GM08714 (cell line): ENCODE results near the gene EID2.
A peak's percentile ranks its signal among the peaks of the same experiment; 100 is the strongest.

Source experiments
- H3K4me3 ChIP-seq: fragments of 200-500 bp; sonication (Bioruptor generic); 2 replicates; pipeline ENCODE4 v1.5.1; 2014; ENCODE audit warnings: mild to moderate bottlenecking, low read length, inconsistent platforms
- ZNF274 ChIP-seq: IDR thresholded peaks from 2 replicates; pipeline ENCODE4 v1.6.1; 2012; ENCODE audit warnings: mild to moderate bottlenecking, low read depth, low read length

The EID2 gene

DNA sequence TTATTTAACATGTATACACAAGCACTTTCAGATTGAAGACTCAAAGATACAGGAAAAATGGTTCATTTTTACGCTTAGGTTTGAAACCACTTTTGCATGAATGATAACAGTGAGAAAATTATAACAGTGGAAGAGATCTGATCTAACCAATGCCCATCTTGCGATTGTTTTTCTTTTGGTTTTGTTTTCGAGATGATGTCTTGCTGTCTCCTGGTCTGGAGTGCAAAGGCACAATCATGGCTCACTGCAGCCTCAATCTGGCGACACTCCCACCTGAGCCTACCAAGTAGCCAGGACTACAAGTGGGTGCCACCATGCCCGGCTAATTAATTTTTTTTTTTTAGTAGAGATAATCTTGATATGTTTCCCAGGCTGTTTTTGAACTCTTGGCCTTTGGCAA, 10.2 kb upstream of the EID2 start:
- no peak for TF ChIP-seq ZNF274

DNA sequence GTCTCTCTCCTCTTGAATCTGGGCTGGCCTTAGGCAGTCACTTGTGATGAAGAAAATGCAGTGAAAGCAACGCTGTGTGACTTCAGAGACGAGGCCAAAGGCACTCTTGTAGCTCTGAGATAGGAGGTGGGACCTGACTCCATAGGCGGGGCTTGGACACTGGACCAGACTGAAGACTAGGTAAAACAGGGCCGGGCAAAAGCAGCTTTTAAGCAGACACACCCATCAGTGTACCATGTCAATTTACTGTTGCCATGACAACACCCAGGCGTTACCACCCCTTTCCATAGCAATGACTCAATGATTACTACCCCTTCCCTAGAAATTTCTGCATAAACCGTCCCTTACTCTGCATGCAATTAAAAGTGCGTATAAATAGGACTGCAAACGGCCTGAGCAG, 6.6 kb upstream of the EID2 start:
- no peak overlapping the region for H3K4me3 ChIP-seq
- TF ChIP-seq ZNF274: no peak

More for the DNA sequence above, 10.2 kb upstream of the EID2 start:
- H3K4me3 ChIP-seq: no peak overlapping the region

DNA sequence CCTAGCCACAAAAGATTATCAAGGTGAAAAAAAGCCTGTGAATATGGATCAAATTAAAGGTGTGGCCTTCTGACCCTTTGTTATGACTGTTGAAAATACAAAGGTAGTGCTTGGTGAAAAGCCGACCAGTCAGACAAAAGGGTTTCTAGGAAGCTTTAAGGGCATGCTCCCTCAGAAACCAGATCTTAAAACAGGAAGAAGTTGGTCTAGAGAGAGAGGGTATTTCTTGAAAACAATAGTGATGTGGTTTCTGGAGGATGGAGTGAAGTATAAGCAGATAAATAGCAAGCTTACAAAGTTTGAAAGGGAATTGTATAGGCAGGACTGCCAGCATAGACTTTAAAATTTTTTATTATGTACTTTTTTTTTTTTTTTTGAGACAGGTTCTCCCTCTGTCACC, 5.0 kb upstream of the EID2 start:
- H3K4me3 ChIP-seq: no peak overlapping the region
- no peak for TF ChIP-seq ZNF274

DNA sequence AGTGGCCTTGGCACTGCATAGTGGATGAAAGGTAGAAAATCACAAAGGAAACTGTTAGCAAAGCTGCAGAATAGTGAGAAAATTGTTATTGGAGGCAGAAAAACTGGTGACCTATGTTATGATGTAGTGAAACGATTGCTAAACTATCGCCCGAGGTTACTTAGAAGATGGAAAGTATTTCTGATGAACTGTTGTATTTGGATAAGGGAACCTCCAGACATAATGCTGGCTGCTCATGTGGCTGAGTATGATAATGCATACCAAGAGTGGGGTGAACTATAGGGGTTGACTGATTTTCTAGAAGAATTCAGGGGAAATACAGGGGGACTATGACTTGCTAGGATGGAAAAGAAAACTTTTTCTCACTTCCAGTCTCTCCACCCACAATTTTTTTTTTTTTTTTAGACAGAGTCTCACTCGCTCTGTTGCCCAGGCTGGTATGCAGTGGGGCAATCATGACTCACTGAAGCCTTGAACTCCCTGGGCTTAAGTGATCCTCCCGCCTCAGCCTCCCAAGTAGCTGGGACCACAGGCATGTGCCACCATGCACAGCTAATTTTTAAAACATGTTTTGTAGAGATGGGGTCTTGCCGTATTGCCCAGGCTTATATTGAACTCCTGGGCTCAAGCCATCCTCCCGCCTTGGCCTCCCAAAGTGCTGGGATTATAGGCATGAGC, 4.4 kb upstream of the EID2 start:
- no peak for TF ChIP-seq ZNF274

DNA sequence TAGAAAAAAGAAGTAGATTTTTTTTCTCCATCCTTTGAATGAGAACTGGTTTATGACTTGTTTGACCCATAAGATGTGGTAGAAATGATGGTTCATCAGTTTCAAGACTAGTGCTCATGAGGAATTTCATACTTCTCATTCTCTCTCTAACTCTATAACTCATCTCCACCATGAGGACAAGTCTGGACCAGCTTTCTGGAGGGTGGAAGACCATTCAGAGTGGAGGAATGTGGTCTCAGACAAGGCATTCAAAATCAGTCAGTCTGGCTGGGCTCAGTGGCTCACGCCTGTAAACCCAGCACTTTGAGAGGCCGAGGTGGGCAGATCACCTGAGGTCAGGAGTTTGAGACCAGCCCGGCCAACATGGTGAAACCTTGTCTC, 3.5 kb upstream of the EID2 start:
- no peak overlapping the region for H3K4me3 ChIP-seq
- TF ChIP-seq ZNF274: no peak

More for the DNA sequence above, 4.4 kb upstream of the EID2 start:
- H3K4me3 ChIP-seq: no peak overlapping the region

DNA sequence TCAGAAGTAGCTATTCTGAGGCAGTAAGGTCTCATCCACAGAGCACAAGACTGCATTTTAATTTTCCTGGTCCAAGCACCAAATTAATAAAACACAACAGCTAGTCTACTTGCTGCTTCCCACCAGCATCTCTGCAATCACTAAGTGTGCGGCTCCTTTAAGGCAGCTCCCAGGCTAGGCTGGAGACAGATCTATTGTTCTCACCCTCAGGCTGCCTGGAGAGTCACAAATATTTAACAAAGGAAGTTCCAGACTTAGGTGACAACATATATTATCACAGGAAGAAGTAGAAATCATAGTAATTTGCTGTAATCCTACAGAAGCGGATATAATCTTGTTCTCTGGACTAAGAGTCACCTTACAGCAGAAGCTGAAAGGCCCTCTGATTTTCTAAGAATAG, 2.2 kb upstream of the EID2 start:
- TF ChIP-seq ZNF274: no peak
- H3K4me3 ChIP-seq: no peak overlapping the region

DNA sequence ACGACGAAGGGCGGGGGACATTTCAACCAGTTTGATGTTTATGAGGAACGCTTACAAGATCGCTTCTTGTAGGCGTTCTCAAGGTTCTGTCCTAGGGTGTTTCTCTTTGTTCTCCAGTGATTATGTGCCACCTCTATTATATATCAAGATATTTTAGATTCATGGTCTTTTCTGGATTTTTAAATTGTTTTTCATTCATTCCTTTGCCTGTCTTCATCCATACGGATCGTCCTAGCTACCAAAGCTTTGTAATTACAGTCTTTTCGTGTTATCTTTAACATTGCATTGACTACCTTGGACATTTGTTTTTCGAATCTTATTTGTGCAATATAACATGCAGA, 342 bp upstream of the EID2 start:
- no peak overlapping the region; the same call in 1 of the 2 replicates for H3K4me3 ChIP-seq
- TF ChIP-seq ZNF274: no peak

DNA sequence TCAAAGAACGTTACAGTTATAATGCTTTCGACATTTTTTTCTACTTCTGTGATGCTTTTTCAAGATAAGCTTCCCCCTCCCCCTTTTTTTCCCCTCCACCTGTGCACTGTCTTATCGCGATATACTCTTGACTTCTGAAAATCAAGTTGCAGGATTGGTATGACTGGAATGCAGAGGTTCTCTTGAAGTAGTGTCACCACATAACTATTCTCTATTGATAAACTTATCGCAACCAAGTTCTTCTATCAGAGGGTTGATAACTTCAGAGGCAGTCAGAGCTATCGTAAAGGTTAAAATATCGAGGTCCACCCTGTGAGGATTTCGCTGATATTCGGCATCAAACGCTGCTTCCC, 820 bp downstream of the EID2 start:
- no peak for TF ChIP-seq ZNF274
- H3K4me3 ChIP-seq: peak overlapping the region; percentile 92

DNA sequence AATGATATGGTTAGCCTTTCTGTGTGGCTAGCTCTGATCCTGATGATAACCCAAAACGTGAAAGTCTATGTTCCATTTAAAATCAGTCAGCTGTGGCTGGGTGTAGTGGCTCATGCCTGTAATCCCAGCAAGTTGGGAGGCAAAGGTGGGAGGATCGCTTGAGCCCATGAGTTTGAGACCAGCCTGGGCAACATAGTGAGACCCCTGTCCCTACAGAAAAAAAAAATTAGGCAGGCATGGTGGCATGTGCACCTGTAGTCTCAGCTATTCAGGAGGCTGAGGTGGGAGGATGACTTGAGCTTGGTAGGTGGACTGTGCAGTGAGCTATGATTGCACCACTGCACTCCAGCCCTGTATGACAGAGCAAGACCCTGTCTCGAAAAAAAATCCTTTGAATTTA, 6.2 kb downstream of the EID2 start:
- TF ChIP-seq ZNF274: no peak
- H3K4me3 ChIP-seq: no peak overlapping the region

DNA sequence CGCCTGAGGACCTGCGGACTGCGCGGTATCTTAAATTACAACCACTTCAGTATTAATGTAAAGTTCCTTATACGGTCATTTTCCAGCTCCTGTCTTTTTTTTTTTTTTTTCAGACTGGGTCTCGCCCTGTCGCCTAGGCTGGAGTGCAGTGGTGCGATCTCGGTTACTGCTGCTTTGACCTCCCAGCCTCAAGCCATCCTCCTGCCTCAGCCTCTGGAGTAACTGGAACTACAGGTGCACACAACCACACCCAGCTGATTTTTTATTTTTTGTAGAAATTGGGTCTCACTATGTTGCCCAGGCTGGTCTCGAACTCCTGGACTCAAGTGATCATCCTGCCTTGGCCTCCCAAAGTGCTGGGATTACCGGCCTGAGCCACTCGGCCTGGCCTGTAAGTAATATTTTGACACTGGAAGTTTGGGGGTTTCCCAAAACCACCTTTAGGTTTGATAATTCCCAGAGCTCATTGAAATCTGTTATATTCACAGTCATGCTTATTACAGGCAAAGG, 6.9 kb downstream of the EID2 start:
- H3K4me3 ChIP-seq: no peak overlapping the region
- TF ChIP-seq ZNF274: no peak

DNA sequence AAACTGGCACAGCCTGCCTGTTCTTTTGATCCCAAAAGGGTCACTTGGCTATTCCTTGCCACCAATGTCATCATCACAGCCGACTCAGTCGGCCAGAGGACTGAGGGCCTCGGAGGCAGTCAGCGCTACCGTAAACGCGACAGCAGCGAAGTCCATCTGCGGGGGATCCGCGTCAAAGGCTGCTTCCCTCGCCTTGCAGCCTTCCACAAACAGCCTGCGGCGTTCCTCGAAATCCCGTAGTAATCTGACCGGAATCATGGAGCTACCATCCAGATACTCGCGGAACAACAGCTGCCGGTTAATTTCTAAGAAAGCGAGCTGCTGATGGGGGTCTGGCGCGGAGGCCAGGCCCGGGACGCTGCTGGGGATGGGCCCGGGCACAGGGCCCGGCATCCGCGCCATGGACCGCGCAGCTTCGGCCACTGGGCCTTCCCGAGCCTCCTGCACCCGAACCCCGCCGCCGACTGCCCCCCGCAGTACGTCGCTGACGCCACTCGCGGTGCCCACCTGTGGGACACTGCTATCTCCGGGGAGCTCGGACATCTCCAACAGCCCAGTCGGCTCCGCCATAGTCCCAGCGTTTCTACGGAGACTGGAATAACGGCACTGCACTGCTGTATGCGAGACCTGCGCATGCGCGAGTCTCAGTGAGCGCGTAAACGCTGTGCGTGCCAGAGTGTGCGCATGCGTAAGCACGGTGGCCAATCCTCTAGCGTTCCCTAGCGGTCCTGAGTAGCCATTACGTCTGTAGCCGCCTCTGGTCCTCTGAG, 7.5 kb downstream of the EID2 start, which contains the start of gene EID2B:
TSS of gene EID2B (minus strand) at position 620 of the 770 bp plus-strand sequence. CDS start at position 570, 50 bp downstream.
- TF ChIP-seq ZNF274: no peak
- peak within 1 kb of the TSS; percentile 87 for H3K4me3 ChIP-seq

DNA sequence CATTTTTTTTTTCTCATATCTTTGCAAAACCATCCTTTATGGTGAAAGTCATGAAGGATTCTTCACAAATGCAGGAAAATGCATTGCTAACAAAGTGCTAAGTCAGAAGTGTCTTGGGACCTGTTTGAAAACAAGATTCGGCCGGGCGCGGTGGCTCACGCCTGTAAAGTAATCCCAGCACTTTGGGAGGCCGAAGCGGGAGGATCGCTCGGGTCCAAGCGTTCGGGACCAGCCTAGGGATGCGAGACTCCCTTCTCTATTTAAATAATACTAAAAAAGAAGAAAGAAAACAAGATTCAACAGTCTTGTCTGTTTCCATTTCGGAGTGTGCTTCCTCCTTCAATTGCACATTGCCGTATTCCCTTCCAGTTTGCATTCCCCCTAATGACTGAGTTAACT, 8.1 kb downstream of the EID2 start:
- H3K4me3 ChIP-seq: peak overlapping the region; percentile 87
- TF ChIP-seq ZNF274: no peak

DNA sequence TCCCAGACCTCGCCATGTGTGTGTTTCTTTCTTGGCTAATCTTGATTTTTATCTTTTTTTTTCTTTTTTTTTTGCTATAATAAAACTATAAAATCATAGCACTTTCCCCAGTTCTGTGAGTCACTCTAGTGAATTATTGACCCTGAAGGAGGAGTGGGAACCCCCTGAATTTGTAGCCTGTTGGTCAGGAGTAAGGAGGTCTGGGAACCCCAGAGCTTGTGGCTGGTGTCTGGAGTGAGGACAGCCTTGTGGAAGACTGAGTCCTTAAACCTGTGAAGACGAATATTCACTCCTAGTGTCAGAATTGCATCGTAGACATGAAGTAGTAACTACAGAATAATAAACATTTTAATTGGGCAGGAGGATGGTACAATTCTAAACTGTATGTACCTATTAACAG, 14.8 kb downstream of the EID2 start:
- TF ChIP-seq ZNF274: no peak
- no peak overlapping the region for H3K4me3 ChIP-seq

DNA sequence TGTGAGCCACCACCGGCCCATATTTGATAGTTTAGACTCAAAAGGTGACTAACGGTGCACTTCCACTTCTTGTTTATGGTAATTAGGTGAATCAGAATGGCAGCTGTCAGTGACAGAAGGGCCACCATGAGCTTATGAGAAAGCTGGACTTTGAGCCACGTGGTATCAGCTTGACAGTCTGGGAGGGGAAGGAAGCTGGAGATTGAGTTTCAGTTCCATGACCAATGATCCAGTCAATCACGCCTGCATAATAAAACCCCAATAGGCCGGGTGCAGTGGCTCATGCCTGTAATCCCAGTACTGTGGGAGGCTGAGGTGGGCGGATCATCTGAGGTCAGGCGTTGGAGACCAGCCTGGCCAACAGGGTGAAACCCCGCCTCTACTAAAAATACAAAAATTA, 15.5 kb downstream of the EID2 start:
- no peak overlapping the region for H3K4me3 ChIP-seq

More for the DNA sequence above, 15.5 kb downstream of the EID2 start:
- no peak for TF ChIP-seq ZNF274
